CD1c-positive myeloid dendritic cell (primary cell): Measurements from ENCODE around the gene HPN.

Source experiments
- DNase-seq: peaks from one replicate; pipeline ENCODE4 v3.0.0-alpha.2; 2016; ENCODE audit errors: extremely low spot score

HPN gene

DNA sequence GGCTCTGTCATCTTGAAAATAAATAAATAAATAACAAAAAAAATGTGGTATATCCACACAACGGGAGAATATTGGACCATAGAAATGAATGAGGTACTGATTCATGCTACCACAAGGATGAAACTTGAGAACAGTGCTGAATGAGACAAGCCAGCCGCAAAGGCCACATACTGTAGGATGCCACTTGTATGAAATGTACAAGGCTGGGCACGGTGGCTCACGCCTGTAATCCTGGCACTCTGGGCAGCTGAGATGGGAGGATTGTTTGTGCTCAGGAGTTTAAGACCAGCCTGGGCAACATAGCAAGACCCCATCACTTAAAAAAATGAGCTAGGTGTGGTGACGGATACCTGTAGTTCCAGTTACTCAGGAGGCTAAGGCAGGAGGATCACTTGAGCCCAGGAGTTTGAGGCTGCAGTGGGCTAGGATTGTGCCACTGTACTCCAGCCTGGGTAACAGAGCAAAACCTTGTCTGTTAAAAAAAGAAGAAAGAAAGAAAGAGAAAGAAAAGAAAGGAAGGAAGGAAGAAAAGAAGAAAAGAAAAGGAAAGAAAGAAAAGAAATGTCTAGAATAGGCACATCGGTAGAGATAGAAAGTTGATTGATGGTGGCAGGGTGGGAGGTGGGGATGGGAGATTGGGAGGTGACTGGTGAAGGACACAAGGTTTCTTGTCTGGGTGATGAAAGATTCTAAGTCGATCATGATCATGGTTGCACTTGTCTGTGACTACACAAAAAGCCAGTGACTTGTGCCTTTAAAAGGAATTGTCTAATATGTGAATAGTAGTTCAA is 20.3 kb downstream of the HPN start:
- DNase-seq, result no peak

DNA sequence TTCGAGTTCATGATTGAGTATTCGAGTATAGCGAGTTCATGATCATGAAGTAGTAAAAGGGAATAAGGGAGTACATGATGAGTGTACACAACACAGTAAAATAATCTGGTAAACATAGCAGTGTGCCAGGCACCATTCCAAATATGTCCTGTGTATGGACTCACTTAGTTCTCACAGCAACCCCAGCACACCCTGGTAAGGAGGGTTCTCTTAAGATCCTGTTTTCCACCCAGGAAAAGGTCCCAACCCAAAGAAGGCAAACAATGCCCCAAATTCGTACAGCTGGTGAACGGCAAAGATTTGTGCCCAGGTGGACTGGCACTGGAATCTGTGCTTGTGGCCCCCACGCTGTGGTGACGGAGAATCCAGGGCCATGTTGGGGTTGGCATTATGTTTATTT is 21.4 kb downstream of the HPN start:
- DNase-seq, result no peak

DNA sequence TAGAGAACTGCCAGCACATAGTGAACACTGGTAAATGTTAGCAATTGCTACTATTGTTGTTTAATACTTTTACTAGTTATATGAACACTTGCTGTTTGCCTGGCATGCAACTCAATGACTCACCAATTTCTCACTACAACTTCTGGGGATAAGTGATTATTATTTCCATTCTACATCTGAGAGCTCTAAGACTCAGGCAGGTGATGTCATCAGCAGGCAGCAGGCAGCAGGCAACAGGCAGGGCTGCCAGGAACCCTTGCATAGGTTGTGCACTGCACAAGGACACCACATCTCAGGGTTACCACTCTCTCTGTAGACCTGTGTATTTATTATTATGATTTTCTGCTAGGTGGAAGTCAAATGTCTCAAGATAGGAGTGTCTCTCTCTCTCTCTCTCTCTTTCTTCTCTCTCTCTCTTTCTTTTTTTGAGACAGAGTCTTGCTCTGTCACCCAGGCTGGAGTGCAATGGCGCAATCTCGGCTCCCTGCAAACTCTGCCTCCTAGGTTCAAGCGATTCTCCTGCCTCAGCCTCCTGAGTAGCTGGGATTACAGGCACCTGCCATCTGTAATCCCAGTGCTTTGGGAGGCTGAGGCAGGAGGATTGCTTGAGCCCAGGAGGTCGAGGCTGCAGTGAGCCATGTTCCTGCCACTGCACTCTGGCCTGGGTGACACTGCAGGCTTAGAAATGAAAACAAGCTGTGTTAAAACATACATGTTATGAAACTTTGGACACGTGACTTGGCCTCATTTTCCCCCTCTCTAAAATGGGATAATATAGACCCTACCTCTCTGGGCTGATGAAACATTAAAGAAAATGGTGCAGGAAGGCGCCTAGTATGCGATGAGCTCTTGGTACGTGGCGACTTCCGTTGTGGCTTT is 22.7 kb downstream of the HPN start:
- peak; percentile 6 for DNase-seq

DNA sequence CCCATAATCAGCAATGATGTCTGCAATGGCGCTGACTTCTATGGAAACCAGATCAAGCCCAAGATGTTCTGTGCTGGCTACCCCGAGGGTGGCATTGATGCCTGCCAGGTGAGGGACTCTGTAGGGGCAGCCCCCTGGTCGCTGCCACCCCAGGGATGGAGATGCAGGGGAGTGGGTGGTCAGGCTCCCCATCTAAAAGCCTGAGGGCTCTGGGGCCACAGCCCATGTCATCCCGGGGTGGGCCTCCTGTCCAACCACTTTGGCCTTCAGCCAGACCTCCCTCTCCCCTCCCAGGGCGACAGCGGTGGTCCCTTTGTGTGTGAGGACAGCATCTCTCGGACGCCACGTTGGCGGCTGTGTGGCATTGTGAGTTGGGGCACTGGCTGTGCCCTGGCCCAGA is 24.1 kb downstream of the HPN start:
- no peak for DNase-seq

DNA sequence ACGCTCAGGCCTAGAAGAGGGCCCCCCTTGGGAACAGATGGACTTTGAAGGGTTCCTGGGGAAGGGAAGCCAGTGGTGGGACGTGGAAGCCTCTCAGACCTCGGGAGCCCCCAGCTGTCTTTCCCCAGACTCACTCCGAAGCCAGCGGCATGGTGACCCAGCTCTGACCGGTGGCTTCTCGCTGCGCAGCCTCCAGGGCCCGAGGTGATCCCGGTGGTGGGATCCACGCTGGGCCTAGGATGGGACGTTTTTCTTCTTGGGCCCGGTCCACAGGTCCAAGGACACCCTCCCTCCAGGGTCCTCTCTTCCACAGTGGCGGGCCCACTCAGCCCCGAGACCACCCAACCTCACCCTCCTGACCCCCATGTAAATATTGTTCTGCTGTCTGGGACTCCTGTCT is 24.6 kb downstream of the HPN start:
- DNase-seq, result no peak

DNA sequence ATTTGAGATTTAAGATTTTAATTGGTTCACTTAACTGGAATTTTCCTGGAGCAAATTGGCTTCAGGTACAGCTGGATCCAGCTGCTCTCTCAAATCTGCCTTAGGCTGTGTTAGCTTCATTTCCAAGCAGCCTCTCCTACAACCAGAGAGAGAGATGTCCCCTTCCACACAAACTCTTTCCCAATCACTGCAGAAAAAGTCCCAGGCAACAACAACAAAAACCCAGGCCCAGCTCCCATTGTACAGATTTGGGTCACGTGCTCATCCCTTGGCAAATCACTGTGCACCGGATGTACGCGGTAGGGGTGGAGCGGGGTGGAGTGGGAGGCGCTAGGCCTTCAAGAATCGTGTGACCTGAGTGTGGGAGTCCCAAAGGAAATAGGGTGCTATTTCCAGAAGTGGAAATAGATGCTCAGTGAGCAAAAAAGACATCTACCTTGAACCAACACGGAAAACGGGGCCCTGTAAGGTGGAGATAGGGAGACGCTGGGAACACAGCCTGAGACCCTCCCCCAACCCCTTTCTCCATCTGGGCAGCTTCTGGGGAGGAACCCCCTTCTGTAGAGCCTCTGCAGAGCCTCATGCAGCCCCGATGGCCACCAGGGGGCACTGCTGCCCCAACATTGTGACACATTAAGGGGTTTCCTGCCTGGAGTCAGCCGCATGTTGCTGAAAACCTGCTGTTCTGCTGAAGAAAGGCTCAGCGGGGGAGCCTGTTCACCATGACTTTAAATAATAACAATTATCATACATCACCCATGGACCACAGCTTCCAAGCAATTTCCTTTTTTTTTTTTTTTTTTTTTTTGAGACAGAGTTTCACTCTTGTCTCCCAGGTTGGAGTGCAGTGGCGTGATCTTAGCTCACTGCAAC is 25.4 kb downstream of the HPN start:
- peak; percentile 90 for DNase-seq

DNA sequence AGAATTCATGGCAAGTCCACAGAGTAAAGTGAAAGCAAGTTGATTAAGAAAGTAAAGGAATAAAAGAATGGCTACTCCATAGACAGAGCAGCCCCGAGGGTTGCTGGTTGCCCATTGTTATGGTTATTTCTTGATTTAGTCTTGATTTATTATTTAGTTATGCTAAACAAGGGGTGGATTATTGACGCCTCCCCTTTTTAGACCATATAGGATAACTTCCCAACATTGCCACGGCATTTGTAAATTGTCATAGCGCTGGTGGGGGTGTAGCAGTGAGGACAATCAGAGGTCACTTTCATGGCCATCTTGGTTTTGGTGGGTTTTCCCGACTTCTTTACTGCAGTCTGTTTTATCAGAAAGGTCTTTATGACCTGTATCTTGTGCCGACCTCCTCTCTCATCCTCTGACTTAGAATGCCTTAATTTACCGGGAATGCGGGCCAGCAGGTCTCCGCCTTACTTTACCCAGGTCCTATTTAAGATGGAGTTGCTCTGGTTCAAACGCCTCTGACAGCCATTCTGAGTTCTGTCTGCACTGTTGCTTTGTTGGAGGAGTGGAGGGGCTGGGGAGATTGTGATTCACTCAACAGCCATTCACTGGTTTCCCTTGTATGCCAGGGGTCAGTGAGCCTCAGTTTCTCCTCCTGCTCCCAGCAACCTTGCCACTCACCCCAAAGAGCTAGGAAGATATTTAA is 27.6 kb downstream of the HPN start:
- DNase-seq, result no peak

DNA sequence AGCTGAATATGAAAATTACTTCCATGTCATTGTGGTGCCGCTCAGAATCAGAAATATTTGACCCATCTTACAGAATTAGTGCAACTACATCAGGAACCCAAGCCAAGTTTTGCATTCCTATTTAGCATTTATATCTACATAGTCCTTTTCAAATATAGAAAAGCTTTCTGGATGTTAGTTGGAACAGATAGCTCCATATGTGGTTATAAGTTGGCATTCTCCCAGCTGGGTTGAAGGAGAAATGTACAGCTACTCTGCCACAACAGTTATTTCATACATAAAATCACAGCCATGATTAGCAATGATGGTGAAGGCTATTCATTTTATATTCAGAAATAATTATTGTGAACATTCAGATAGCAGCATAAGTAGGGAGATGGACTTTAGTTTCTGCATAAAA is 28.2 kb downstream of the HPN start:
- no peak for DNase-seq

DNA sequence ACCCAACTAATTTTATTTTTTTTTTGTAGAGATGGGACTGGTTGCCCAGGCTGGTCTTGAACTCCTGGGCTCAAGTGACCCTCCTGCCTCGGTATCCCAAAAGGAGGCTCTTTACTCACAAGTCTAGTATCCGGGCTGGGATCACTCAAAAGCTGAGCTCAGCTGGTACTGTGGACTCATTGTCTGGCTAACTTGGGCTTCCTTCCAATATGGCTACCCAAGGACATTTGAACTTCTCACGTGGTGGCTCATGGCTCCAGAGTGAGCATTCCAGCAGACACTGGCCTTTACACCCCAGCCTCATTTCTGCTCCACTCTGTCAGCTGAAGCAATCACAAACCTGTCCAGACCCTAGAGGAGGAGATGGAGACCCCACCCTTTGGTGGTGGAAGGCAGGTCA is 28.9 kb downstream of the HPN start:
- DNase-seq, result no peak

DNA sequence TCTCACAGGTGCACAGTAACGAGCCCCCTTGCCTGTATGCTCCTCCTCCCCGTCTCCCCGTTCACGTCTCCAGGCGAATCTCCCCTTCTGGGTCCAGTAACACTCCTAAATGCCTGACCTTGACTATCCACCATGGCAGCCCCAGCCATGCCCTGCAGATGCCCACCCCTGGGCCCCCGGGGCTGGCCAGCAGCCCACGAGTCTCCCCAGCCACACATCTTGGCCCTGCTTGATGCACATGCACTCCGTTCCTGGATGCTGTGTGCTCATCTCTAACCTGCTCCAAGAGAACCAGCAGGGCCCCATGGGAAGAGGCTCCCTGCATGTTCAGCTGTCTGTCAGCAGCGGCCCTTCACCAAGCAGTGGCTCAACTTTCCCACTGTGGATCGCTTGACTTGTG is 32.0 kb downstream of the HPN start:
- DNase-seq, result no peak

DNA sequence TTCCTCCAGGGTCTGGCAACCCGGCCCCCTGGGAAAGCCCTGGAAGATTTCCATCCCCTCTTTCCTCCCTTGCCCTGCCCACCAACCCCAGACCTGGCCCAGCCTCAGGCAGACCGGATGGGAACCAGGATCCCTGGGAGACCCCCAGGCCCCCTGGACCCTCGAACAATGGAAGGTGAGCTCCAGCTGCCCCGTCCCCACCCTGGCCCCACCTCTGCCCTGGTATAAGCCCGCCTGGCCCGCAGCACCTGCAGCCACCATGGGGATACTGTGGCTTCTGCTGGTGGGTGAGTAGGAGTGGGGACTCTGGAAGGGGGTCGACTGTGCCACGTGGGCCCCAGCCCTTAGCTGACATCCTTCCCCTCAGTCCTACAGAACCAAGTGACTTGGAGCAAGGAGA is 32.4 kb downstream of the HPN start:
- no peak for DNase-seq

DNA sequence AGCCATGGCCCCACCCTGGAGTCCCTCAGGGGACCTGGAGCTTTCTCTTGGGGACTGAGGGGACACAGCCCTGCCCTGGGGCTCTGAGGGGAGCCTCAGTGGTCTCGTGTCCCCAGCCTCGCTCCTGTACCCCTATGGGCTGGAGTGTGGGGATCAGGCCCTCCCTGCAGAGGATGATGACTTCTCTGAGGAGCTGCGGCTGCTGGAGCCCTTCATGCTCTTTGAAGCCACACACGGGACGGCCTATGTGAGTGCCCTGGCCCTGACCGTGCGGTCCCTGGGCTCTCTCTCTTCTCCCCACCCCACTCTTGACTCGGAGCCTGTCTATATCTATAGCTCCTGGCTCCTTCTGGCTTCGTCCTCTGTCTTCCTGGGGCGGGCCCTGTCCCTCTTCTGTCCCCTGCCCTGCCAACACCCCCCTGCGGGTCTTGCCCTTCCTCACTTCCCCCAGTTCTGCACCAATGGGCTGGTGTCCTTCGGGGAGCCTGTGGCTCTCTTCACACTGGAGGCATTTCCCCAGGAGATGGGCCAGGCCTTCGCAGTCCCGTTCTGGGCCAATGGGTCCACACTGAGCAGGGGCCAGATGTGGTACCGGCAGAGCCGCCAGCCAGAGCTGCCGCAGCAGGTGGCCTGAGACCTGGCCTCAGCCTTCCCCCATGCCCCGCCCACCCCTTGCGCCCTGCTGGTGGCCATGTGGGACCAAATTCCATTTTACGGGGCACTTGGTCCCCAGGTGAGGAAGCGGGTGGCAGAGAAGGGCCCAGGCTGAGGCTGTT is 33.1 kb downstream of the HPN start:
- no peak for DNase-seq

DNA sequence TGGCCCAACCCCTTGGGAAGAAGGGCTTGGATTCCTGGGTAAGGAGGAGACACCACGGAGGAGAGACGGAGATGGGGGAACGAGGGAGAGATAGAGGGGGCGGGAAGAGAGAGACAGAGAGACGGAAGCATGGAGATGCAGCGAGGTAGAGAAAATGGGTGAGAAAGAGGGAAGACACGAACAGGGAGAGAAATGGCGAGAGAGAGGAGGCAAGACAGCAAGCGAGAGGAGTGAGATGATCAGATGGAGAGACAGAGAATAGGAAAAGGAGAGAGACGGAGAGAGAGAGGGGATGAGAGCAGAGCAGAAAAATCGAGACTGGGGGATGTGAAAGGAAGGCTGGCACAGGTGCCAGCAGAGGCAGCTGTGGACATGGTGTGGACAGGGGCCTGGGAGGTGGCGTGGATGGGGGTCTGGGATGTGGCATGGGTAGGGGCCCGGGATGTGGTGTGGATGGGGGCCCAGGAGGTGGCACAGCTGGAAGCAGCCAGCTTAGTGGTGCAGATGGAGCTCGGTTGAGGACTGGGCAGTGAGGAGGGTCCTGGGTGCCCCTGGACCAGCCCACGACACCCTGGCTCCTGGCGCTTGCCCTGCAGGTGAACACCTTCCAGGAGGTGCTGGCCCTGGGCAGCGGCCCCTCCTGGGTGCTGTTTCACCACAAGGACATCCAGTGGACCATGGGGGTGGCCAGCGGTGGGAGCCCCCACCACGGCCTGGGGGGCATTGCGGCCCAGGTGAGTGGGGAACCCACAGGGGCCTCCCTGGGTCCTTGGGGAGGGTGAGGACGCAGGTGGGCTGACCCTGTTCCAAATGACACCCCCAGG is 33.9 kb downstream of the HPN start:
- no peak for DNase-seq

DNA sequence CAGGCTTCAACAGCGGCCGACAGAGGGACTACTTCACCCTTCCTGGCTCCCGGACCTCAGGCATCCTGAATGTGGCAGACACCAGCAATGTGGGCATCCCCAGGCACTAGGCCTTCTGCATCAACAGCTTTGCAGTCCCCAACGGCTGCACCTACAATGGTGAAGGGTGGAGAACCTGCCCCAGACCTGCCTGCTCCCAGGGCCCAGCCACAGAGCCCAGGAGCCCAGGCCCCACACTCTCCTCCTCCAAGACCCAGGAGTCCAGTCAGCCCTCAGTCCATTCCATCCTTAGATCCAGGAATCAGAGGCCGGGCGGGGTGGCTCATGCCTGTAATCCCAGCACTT is 34.5 kb downstream of the HPN start:
- DNase-seq, result no peak

DNA sequence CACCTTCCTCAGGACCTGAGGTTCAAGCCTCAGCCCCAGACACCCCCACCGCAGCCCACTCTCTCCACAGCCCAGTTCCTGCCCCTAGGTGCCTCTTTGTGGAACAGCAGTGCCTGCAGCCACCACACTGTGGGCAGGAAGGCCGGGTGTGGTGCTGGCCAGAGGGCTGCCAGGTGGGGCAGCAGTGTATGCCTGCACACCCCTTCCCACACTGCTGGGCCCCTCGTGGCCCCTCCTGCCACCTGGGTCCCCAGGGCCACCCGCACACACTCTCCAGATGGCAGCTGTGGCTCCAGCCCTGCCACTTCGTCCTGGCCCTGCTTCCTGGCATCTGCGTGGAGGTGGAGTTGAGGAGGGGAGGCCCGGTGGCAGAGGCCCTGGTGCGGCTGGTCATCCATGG is 35.1 kb downstream of the HPN start:
- no peak for DNase-seq

DNA sequence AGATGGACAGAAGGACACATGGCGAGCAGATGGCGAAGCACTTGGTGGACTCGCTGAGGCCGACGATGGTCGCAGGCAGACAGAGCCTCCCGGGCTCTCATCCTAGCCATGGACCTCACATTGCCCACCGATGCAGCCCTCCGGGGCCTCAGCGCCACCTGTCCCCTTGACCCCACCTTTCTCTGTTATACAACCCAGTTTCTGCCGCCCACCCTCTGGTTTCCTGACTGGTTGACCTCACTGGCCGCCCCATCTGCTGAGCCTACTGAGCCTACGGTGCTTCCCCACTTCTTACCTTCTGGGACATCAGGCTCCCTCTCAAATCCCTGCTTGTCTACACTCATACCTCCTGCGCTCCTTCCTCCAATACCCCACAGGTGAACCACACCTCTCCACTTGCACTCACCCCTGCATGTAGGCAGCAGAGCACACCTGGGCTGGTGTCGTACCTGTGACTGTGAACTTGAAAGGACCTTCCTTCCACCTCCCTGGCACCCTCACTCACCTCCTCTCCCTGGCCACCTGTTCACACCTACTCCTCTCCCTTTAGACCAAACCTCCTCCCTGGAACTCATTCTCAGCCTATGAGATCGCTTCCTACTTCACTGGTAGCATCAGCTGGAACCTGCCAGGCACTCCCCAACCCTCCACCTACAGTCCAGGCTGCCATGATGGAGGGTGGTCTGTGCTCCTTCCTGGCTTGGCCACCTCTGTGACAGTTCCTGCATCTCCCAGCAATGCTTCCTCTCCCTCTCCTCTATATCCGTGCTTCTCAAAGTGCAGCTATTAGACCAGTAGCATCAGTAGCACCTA is 36.1 kb downstream of the HPN start:
- no peak for DNase-seq

DNA sequence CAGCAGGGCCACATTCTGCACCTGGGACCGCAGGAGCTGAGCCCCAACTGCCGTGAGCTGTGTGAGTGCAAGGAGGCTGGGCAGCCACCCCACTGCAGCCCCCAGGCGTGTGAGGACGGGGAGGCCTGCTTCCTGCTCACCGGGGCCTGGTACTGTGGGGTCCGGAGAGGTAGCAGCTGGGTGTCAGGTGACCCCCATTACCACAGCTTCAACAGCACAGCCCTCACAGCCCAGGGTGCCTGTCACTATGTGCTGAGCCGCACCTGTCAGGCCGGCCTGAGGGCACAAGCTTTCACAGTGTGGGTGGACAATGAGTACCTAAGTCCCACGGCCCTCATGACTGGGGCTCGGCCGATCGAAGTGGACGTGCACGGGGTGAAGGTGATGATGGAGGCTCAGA is 38.3 kb downstream of the HPN start:
- DNase-seq, result no peak

DNA sequence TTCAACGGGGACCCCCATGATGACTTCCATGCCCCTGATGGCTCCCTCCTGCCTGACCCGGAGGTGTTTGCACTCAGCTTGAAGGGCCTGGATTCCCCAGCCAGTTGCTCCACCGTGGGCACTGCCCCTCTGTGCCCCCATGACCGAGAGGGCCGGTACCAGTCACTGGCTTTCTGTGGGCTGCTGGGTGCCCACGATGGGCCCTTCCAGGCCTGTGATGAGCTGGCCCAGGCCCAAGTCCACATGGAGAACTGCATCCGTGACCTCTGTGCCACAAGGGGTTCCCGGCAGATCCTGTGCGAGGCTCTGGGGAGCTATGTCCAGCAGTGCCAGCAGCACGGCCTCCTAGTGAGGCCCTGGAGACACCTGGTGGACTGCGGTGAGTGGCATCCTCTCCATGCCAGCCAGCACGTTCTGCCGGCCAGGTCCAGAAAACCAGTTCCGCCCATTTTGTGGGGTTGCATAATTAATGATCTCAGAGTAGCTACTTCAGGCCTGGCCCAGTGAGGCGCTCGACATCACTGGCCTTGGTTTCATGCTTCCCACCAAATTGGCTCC is 39.2 kb downstream of the HPN start:
- no peak for DNase-seq

DNA sequence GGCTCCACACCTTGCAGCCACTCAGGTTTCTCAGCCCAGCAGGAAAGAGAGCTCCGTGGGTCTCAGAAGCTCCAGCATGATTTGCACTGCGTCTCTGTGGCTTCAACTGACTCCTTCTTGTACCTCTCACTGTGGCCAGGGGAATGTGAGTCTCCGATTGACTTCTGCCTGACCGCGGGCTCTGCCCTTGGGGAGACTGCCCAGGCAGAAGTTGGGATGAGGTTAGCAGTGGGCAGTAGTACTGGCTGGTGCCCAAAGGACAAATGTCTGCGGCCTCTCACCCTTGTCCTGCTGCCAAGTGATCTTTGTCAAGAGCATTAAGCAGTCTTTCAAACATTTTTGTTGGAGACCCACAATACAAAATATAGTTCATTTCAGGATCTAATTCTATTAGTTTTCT is 39.7 kb downstream of the HPN start:
- no peak for DNase-seq
